ENCODE measurements around the gene CFL1.
"Not testable (repeated sequence)": the region's sequence is repeated elsewhere in the genome, so short reads cannot be mapped to it uniquely, and the experiment has no call there.

The CFL1 gene

DNA sequence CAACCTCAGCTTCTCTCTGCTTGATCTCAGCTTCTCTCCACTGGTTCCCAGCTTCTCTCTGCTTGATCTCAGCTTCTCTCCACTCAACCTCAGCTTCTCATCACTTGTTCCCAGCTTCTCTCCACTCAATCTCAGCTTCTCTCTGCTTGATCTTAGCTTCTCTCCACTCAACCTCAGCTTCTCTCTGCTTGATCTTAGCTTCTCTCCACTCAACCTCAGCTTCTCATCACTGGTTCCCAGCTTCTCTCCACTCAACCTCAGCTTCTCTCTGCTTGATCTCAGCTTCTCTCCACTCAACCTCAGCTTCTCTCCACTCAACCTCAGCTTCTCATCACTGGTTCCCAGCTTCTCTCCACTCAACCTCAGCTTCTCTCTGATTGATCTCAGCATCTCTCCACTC, 25.7 kb downstream of the CFL1 start:
- DNase-seq (ENCODE audit: low spot score): not testable (repeated sequence)

DNA sequence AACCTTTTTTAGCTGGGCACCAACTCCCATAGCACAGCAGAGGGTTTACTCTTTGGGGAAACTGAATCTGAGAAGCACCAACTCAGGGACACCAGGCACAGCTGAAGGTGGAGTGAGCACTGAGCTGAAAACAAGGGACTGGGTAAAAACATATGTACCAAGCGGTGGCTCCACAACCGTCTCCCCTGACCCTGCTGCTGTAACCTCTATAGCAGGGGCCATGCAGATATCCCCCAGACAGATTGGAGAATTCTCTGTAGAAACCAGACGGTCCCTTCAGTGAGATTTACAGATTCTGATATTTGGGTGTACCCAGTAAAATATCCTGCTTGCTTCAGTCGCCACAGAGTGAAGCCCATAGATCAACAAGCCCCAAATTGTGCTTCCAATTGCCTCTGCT, 28.5 kb downstream of the CFL1 start:
- no peak for DNase-seq (ENCODE audit: low spot score)

DNA sequence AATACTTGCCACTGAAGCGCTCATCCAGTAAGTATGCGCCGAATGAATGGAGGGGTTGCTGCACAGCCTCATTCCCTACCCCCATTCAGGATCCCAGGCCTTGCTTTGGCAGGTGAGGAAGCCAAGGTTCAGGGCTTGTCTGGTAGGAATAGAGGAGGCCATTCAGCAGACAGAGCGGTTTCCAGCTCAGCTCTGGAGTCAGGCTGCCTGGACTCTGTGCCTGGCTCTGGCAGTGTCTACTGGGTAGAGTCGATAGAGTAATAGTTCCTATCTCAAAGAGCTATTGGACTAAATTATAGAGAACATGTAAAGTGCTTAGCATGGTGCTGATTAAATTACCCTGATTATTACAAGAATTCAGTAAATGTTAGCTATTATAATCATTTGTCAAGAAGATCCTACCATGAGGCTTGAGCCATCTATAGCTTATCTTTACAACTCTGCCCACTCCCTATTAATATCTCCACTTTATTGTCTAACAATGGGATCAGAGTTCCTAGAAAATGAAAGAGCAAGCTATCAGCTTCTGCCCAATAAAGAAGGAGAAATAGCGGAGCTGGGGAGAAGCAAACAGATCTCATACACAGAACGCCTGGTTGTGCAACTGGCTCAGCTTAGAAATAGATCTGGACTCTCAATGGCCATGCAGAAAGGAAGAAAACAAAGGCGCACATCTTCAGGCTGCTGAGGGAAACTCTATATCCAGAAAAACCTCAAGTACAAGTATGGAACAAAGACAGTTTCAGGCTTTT, 30.8 kb downstream of the CFL1 start:
- DNase-seq (ENCODE audit: low spot score): no peak

DNA sequence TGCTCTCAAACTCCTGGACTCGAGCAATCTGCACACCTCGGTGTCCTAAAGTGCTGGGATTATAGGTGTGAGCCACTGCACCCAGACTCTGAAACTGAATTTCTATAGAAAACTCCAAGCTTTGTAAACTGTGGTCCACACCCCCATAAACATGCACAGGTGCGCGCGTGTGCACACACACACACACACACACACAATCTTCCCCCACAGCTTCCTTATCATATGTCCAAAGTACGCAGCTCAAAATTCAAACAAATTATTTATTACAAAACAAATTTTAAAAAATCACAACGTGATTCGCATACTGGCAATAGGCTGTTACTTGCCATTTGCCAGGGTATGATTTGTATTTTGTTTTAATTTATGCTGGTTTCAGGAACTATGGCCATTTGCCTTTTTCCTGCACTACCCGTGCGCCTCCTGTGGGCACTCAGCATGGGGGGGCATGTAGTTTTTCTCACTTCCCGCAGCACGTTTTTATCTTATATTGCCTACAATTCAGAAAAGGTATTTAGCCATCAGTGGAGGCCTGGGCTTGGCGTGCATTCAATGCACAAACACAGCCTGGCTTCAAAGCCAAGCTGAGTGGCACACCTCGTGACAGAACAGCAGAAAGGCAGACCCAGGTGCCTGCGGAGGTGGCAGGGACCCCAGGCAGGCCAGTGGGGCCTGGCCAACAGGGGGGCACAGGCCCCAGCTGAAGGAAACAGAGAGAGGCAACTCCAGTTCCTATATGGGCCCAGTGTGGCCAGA, 35.0 kb downstream of the CFL1 start:
- no peak for DNase-seq (ENCODE audit: low spot score)

DNA sequence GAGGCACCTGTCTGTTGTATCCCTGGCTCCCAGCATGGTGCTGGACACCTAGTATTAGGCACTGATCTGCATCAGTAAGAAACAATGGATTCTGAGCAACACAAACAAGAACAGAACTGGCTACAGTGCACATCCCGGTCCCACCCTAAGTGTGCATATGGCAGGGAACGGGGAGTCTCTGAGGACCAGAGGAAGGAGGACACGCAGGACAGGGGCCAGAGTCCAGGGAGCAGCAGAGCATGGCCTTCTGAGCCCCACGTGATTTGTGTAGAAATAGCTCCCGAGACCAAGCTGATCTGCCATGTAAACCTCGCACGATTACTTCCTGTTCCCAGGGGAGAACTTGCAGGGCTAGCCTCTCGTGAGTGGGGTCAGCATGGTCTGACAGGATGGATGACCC, 36.9 kb downstream of the CFL1 start:
- no peak for DNase-seq (ENCODE audit: low spot score)

DNA sequence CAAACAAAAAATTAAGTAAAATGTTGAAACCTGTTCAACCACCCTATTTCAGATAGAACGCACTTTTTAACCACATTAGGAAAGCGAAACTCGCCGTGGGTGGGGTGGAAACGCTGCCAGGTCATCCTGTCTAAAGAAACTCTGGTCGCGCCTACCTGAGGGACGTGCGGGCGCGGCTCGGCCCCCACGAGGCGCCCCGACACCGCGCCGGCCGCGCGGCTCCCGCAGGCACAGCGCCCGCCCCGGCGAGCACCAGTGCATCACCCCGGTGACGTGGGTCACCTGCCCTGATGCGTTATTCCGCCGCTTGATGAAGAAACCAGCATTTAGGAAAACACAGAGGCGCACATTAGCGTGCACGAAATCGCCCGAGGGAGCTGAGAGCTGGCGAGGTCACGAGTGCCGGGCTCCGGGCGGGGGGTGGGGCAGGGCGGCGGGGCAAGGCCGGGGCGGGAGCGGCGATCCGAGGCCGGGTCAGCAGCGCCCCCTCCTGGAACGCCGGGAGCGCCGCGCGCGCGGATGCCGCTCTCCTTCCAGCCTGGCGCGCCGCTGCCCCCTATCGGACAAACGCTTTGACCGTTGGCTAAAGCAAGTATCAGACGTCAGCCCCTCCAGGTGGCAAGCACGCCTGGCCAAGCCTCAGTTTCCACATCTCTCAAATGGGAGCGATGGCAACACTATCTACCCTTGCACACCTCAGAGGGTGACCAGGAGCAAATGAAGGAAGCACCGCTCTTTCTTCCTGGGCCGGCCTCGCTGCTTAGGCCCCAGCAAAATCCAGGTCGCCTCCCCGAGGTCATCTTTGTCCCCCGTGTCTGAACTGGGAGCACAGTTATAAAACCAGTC, 39.9 kb downstream of the CFL1 start:
- DNase-seq (ENCODE audit: low spot score): peak; percentile 94

DNA sequence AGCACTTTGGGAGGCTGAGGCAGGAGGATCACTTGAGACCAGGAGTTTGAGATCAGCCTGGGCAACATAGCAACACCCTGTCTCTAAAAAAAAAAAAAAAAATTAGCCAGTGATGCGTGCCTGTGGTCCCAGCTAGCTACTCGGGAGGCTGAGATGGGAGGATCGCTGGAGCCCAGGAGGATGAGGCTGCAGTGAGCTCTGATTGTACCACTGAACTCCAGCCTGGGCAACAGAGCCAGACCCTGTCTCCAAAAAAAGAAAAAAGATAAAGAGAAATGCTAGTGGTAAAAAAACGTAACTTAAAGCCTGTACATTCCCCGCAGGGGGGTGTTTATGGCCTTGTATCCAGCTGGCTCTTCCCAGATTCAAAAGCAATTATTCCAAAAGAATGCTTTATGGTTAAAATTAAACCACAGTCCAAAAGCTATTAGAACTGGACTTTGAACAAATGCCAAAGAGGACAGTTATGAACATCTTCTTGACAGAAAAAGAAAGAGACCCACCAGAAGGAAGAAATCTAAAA, 40.6 kb downstream of the CFL1 start:
- DNase-seq (ENCODE audit: low spot score): no peak

DNA sequence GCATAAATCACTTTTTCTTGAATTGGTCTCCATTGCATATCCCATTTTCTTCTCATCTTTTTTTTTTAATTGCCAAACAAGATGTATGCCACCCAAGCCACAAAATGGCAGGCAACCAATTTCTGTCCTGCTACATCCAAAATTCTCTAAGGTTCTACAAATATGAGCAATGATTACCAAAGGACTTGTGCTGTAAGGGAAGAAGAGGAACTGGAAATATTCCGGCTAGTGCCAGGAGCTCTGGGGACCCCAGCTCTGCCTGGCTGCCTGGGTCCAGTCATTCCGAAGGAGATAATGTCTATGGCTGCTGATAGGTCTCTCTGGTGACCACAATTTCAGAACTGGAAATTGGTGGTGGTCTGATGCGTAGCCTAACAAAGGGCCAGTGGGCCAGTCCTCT, 41.3 kb downstream of the CFL1 start:
- DNase-seq (ENCODE audit: low spot score): no peak

DNA sequence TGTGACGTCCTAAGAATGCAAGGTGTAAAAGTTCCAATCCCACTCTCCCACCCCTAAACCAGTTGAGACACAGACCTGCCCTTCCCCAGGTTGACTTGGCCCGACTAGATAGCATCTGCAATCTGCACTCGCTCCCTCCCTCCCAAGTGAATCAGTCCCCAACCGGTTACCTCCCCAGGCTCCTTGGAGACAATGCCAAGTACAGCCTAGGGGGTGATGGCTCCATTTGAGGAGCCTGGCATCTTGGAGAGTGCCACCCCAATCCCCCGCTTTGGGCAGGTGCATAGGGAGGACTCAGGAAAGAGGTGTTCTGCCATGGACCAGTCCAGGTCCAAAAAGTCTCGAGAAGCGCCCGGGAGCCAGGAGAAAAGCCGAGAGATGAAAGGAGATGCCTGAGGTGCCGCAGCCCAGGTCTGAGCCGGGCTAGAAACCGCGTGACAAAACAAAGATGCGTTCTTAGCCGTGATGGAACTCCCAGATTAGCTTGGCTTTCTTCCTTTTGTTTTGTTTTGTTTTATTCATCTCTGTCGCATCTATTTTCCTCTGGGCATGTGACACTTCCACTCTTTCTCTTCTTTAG, 42.9 kb downstream of the CFL1 start:
- no peak for DNase-seq (ENCODE audit: low spot score)

DNA sequence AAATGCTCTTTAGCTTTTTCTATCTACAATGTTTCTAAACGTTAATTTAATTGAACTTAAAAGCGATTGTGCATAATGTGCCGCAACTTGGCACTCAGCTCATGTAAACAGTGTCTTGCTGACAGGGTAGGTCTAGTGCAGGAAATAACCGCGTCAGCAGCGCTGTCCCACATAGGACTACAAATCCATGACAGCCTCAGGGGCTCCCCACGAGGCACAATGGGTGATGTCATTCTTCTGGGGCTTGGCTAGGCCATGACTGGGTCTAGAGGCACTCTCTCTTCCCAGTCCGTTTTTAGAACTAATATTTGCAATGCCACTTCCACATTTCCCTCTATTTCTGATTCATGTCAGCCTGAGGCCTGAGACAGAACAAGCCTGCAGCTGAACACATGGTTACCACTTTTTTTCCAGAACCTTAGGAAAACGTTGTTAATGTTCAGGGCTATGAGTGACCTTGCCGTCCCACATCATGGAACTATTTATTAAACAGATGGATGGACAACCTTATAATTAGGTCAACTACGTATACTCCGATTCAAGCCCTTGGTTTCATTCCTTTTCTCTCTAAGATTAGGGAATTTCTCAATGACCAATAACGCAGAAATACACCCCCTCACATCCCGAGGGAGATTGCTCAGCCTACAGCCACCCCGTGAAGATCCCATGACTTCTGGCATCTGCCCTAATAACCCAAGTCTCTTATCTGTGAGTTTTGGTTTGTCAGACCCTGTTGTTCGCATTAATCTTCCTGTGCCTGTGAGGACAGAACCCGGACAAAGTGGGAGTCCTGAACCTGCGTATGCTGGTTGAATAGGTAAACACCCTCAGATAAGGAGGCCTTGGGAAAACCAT, 43.6 kb downstream of the CFL1 start:
- DNase-seq (ENCODE audit: low spot score): no peak

DNA sequence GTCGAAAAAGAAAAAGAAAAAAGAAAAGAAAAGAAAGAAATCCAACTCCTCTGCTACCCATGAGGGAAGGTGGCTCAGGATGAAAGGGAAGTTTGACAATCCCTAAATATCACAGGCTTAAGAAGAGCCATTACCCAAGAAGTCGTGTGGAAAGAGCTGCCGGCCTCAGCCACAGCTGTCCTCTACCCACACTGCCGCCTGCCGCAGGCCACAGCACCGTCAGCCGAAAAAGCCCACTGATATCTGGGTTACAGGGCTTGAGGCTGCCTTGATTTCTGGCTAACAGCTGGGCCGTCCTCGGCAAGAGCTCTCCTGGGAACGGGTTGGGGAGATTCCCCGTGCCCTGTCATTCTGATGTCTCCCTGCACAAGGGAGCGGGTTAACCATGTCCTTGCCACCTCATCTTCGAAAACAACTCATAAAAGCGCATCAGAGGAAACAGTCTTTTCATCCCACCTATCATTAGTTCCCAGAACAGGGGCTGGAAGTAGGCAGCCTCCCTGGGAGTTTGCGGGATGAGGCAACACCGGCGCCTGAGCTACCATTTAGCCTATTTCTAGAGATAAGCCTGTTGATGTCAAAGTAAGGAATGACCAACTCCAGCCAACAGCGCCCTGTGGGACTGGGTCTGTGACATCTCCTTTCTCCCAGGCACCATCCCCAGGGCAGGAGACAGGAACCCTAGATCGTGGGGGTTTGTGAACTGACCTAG, 46.1 kb downstream of the CFL1 start:
- DNase-seq (ENCODE audit: low spot score): no peak

DNA sequence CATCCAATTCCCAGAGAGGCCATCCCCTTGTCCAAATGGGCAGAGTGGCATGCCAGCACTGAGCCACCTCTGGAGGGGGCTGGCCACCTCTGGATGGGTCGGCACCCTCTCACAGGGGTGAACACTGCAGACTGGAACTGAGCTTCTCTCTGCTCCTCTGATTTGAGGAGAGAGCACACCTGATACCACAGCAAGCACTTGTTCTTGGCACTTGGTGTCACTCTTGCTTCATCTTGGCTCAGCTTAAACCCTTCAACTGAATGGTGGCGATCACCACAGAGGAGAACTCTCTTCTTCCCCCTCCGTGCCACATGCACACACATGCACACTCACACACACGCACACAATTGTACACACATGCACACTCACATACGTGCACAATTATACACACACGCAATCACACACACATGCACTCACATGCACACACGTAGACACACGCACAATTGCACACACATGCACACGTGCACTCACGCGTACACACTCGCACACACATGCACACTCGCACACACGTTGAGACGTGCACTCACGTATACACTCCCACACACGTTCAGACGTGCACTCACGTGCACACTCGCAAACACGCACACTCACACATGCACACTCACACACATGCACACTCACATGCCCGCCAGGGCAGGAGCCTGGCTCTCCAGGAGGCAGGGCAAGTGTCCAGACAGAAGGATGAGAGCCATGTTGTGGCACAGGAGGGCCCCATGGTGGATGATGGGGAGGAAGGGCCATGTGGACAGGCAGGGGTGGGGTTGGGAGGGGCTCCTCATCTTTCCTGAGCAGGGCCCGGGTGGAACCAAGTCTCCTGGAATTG, 47.7 kb downstream of the CFL1 start:
- DNase-seq (ENCODE audit: low spot score): no peak

DNA sequence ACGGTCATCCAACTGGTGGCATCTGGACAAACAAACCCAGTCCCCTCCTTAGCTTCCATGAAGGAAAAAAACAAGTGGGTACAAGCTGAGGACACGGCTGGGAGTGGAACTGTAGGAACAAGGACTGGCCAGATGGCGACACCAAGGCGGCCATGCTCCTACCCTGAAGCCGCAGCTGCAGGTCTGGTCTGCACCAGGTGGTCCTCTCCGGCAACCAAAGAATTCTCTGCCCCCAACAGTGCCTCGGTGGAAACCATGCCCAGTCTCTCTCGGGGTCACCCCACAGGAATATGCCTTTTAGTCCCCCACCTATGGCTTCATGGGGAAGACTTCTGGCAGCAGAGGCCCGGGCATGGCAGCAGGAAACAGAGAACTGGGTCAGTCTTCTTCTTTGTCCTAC, 48.5 kb downstream of the CFL1 start:
- DNase-seq (ENCODE audit: low spot score): no peak

DNA sequence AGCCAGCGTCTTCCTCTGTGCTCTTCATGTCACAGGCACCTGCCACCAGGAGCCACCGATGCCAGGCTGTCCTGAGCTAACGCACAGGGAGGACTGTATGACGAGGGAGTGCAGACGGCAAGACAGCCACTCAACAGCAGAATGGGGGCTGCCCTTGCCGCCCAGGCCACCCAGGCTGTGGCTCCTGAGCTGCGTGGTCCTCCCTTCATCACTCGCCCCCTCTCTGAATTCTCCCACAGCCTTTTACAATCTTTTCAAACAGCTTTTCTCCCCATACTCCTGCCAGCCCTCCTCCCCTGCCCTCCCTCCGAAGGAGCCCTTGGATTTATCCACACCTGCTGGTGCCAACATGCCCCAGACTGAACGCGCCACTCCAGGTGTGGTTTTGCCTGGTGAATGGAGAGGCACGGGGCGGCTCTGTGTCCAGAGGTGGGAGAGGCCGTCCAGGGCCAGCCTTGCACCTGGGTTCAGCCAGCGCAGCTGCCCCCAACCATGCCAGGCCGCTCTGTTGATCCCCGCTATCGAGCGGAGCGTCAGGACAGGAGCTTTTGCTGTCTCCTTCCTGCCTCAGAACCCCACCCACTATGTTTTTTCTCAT, 49.1 kb downstream of the CFL1 start:
- DNase-seq (ENCODE audit: low spot score): no peak

DNA sequence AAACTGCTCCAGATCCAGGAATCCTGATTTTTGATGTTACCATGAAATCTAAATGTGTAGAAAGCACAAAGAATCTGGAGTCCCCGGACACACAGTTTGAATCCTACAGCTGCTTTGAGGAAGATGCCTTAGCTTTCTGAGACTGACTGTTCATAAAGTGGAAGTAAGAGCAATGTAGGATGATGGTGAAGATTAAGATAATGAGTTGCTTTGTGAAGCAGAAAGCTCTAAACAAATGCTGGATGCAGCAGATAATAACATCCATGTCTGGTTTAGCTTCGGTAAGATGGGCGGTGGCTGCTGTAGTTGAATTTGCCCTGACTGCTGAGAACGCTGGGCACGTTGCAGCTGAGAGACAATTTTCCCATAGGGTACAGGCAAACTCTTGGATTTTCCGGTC, 51.0 kb downstream of the CFL1 start:
- DNase-seq (ENCODE audit: low spot score): no peak
